Gastrocnemius medialis (tissue), 4 donors: ENCODE data around the gene ATF3.

Source experiments
- POLR2A ChIP-seq, 2 donors: fragments of 450-650 bp; IDR thresholded peaks; one replicate each; pipeline ENCODE4 v1.6.1; 2017; ENCODE audit warnings: antibody characterized with exemption in 2 of 2, mild to moderate bottlenecking in 2 of 2, moderate library complexity in 2 of 2
- TF ChIP-seq, protein P1 (sequence below), 5 experiments: fragments of 450-650 bp in 3 of 5; fragments of 200-600 bp in 2 of 5; sonication (generic) in 2 of 5; IDR thresholded peaks in 4 of 5; conservative IDR thresholded peaks in 1 of 5; 1 replicate in 4 of 5; 2 replicates in 1 of 5; pipeline ENCODE4 v1.5.1; 2016 to 2019; ENCODE audit warnings: antibody characterized with exemption in 5 of 5, mild to moderate bottlenecking in 3 of 5, moderate library complexity in 3 of 5

GRCh38 chr1:212608959-212609700, 569 bp downstream of the ATF3 start:
- TF ChIP-seq, protein P1, sequence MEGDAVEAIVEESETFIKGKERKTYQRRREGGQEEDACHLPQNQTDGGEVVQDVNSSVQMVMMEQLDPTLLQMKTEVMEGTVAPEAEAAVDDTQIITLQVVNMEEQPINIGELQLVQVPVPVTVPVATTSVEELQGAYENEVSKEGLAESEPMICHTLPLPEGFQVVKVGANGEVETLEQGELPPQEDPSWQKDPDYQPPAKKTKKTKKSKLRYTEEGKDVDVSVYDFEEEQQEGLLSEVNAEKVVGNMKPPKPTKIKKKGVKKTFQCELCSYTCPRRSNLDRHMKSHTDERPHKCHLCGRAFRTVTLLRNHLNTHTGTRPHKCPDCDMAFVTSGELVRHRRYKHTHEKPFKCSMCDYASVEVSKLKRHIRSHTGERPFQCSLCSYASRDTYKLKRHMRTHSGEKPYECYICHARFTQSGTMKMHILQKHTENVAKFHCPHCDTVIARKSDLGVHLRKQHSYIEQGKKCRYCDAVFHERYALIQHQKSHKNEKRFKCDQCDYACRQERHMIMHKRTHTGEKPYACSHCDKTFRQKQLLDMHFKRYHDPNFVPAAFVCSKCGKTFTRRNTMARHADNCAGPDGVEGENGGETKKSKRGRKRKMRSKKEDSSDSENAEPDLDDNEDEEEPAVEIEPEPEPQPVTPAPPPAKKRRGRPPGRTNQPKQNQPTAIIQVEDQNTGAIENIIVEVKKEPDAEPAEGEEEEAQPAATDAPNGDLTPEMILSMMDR (IDR thresholded peaks at IDR 0.05 in 4 of 5, conservative IDR thresholded peaks at IDR 0.05 in 1 of 5): peak in 3 of 5 experiments; percentile 46 to 59 (median 55)
- TF ChIP-seq POLR2A (IDR thresholded peaks at IDR 0.05): no peak
